ENCODE results near the gene SPTBN4. TPM values are rescaled to one million over a fixed set of nuclear protein-coding genes. Genes with fewer than 3 reads are reported as not detected.

The SPTBN4 gene
- total RNA-seq, 1 donor from 2014 or later = 0.53 TPM

DNA sequence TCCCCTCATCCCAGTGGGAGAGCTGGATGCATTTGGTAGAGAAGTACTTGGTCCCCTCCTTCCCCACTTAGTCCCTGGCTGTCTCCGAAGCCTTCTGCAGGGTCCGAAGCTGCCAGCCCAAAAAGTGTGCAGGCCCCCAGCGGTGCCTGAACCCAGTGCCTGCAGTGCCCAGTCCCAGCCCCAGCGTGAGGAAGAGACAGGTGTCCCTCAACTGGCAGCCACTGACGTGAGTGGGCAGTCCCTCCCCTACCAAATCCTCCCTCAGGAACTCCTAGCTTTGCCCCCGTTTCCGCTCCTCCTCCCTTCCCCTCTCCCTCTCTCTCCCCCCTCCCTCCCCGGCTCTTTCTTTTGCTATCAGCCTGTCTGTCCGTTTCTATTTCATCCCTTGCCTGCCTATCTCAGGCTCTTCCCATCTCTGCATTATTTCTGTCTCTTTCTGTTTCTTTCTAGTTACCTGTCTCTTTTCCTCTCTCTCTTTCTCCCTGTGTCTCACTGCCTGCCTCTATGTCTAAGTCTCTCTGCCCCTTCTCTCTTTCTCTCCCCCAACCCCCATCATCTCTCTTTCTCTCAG, 132.6 kb downstream of the SPTBN4 start:
- DNase-seq = no peak
- Histone ChIP-seq H3K27ac (peak overlapping the region; percentile 49), H3K36me3 (no peaks in the 10 kb centered on the region), H3K4me1 (peaks cover 70% of the 10 kb centered on the region), H3K4me3 (peak overlapping the region; percentile 61), H3K9me3 (no peaks in the 10 kb centered on the region), H3K27me3 (ENCODE audit: low read depth) (peaks cover 68% of the 10 kb centered on the region)
- TF ChIP-seq, protein P1, sequence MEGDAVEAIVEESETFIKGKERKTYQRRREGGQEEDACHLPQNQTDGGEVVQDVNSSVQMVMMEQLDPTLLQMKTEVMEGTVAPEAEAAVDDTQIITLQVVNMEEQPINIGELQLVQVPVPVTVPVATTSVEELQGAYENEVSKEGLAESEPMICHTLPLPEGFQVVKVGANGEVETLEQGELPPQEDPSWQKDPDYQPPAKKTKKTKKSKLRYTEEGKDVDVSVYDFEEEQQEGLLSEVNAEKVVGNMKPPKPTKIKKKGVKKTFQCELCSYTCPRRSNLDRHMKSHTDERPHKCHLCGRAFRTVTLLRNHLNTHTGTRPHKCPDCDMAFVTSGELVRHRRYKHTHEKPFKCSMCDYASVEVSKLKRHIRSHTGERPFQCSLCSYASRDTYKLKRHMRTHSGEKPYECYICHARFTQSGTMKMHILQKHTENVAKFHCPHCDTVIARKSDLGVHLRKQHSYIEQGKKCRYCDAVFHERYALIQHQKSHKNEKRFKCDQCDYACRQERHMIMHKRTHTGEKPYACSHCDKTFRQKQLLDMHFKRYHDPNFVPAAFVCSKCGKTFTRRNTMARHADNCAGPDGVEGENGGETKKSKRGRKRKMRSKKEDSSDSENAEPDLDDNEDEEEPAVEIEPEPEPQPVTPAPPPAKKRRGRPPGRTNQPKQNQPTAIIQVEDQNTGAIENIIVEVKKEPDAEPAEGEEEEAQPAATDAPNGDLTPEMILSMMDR (IDR thresholded peaks at IDR 0.05) = no peak
- no peak for ATAC-seq
- intact Hi-C loops (cut with DNase I) = no loop called here

DNA sequence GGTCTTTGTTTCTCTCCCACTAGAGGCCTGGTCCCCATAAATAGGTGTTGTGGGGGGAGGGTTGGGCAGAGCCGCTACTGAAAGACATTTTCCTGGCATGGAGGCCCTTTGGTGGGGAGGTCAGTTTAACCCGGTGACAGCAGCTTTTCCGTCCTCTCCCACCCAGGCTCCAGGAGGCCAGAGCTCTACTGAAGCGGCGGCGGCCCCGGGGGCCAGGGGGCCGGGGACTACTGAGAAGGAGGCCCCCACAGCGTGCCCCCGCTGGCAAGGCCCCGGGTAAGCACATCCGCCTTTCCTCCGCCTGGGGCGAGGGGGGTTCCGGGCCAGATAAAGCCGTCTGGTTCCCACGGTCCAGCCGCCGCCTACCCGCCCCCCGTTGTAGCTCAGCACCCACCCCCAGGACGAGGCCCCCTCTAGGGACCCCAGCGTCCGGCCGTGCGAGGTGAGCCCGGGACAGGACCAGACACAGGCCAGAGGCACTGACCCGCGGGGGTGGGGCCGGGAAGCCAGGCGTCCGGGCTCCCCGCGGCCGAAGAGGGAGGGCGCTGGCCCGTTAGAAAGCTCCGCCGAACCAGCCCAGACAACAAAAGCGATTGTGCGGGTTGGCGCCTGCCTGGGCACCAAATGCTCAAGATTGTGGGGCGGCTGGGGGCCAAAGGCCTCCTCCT, 133.2 kb downstream of the SPTBN4 start:
- DNase-seq (no peak), ATAC-seq (no peak)
- Histone ChIP-seq H3K27me3 (ENCODE audit: low read depth) (peaks cover 68% of the 10 kb centered on the region), H3K9me3 (no peaks in the 10 kb centered on the region), H3K4me1 (peaks cover 76% of the 10 kb centered on the region), H3K36me3 (no peaks in the 10 kb centered on the region), H3K27ac (peak overlapping the region; percentile 49), H3K4me3 (peak overlapping the region; percentile 61)
- intact Hi-C loops (cut with DNase I) = loop anchor here (10.0 kb wide), 1 partner anchor 55 kb away; no protein-coding TSS in a partner anchor
- TF ChIP-seq, protein P1 (IDR thresholded peaks at IDR 0.05) = no peak

DNA sequence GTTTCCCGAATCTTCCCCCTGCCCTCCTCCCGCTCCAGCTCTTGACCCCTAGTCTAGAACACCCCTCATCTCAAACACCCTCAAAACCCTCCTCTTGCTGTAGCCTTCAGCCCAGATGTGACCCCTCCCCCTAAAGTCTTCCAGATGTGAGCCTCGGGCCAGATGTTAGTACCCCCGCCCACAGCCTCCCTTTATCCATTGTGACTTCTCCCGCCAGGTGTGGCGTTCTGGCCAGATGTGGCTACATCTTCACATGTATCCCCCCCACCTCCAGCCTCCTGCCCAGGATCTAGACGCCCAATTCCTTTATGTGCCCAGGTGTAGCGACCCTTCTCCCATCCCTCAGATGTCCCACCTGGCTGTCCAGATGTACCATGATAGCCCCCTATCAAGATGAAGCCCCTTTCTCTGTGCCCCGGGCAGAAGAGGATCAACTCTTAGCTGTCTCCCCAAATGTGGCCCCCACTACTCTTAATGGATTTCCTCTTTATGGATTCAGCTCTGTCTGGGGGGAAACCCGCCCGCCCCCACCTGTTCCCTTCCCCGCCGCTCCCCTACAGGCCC, 133.9 kb downstream of the SPTBN4 start:
- DNase-seq (no peak), ATAC-seq (no peak)
- Histone ChIP-seq H3K36me3 (no peaks in the 10 kb centered on the region), H3K9me3 (no peaks in the 10 kb centered on the region), H3K27ac (peak overlapping the region; percentile 49), H3K4me1 (peaks cover 82% of the 10 kb centered on the region), H3K4me3 (peak overlapping the region; percentile 61), H3K27me3 (ENCODE audit: low read depth) (peaks cover 62% of the 10 kb centered on the region)
- intact Hi-C loops (cut with DNase I) = loop anchor here (10.0 kb wide), 1 partner anchor 56 kb away; no protein-coding TSS in a partner anchor
- TF ChIP-seq, protein P1 (IDR thresholded peaks at IDR 0.05) = peak; percentile 7

DNA sequence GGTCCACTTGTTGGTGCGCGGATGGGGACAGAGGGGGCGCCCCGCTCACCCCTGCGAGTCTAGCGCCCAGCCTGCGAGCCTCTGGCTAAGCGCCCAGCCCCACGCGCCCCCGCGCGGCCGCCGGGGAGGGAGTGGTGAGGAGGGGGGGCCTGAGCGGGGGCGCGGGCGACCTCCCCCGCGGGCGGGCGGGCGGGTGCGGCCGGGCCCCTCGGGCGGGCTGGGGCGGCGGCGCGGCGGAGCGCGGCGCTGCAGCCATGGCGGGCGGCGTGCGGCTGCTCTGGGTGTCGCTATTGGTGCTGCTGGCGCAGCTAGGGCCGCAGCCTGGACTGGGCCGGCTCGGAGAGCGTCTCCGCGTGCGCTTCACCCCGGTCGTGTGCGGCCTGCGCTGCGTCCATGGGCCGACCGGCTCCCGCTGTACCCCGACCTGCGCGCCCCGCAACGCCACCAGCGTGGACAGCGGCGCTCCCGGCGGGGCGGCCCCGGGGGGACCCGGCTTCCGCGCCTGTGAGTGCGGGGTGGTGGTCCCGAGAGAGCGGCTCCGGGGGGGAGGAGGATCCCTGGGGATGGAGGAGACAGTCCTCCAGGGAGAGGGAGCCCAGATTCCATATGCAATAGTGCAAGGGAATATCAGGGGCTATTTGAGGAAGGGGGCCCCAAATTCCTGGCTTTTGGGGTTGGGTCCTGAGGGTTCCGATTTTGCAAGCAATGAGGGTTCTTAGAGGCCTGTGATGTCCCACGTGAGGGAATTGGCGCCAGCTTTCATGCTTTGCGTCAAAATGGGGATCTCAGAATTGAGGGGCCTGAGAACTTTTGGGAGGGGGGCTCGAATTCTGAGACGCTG, 134.6 kb downstream of the SPTBN4 start, which contains the start of gene LTBP4:
Gene LTBP4, plus strand, starts transcription at position 236 of the 841 bp plus-strand sequence. Its CDS starts 19 bp downstream, at position 255.
- Histone ChIP-seq H3K4me1 (peaks cover 87% of the 10 kb centered on the region), H3K9me3 (no peaks in the 10 kb centered on the region), H3K4me3 (peak within 1 kb of the TSS; percentile 61), H3K27ac (peak within 1 kb of the TSS; percentile 83), H3K36me3 (no peaks in the 10 kb centered on the region), H3K27me3 (ENCODE audit: low read depth) (peaks cover 58% of the 10 kb centered on the region)
- no peak for DNase-seq
- intact Hi-C loops (cut with DNase I) = loop anchor here (10.0 kb wide), 1 partner anchor 57 kb away; no protein-coding TSS in a partner anchor
- TF ChIP-seq, protein P1 (IDR thresholded peaks at IDR 0.05) = peak; percentile 14
- no peak for ATAC-seq

DNA sequence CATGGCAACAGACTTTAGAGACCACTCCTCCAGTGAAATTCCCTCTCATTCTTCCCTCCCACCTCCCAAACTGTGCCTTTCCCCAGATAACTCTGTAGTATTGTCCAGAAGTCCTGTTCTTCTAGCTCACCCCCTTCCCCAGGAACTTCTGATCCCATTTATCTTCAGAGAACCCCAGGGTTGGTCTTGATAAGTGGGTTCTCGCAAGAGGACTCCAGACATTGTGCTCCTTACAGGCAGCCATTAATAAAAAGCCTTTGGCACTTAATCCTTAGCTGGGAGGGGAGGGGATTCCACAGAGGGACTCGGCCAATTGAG, 136.2 kb downstream of the SPTBN4 start:
- H3K4me1 ChIP-seq = peaks cover 75% of the 10 kb centered on the region
- intact Hi-C loops (cut with DNase I) = loop anchor here (10.0 kb wide), 1 partner anchor 58 kb away; no protein-coding TSS in a partner anchor

More for the DNA sequence above, 136.2 kb downstream of the SPTBN4 start:
- peaks cover 41% of the 10 kb centered on the region for H3K27me3 ChIP-seq (ENCODE audit: low read depth)
- DNase-seq (no peak), ATAC-seq (peak in 1 of 2 donors; percentile 0)
- peak overlapping the region; percentile 59 for H3K4me3 ChIP-seq
- no peaks in the 10 kb centered on the region for H3K9me3 ChIP-seq
- TF ChIP-seq, protein P1 (IDR thresholded peaks at IDR 0.05) = no peak
- no peaks in the 10 kb centered on the region for H3K36me3 ChIP-seq
- peak overlapping the region; percentile 83 for H3K27ac ChIP-seq
